B cell (primary cell): ENCODE results near the gene HTRA2. TPM values are rescaled to one million over a fixed set of nuclear protein-coding genes. Genes with fewer than 3 reads are reported as not detected.

Experiments used
- ATAC-seq: fragments of 200-7000 bp; cut with Tn5 transposase; one replicate; pipeline ENCODE4 v1.10.0; 2021; ENCODE audit warnings: low read depth, mild to moderate bottlenecking, moderate number of reproducible peaks, moderate library complexity
- CTCF ChIA-PET: fragments of 350-600 bp; sonication (Branson Sonifier 250); formaldehyde crosslinking; loops from one replicate; lab custom pipeline; 2021; ENCODE audit warnings: antibody characterized with exemption, inconsistent platforms; lab: Charles Lee
- POLR2A ChIA-PET: fragments of 350-600 bp; sonication (Branson Sonifier 250); formaldehyde crosslinking; loops from one replicate; lab custom pipeline; 2021; ENCODE audit warnings: antibody characterized with exemption; lab: Charles Lee
- DNase-seq: peaks from one replicate; pipeline ENCODE4 v3.0.0; 2013
- H2AFZ ChIP-seq: 2 replicates; pipeline ENCODE4 v1.6.1; 2012; ENCODE audit warnings: mild to moderate bottlenecking, low read depth, low read length; ENCODE audit not compliant: insufficient read depth, poor library complexity, severe bottlenecking
- H3K27ac ChIP-seq, 2 donors: 1 replicate in 1 of 2; 2 replicates in 1 of 2; pipeline ENCODE4 v1.5.1; 2012 to 2013; ENCODE audit warnings: low read length in 2 of 2, mild to moderate bottlenecking in 2 of 2, moderate library complexity in 1 of 2
- H3K27me3 ChIP-seq, 4 experiments: fragments of 200-600 bp in 1 of 4; sonication (generic) in 1 of 4; replicated peaks in 1 of 4; 1 replicate in 2 of 4; 2 replicates in 2 of 4; pipeline versions ENCODE4 v1.6.1 to v1.7.0; 2013 to 2016; ENCODE audit warnings: low read length in 3 of 4, mild to moderate bottlenecking in 2 of 4, mixed read lengths in 1 of 4, moderate library complexity in 1 of 4; ENCODE audit not compliant: insufficient read depth in 4 of 4, control insufficient read depth in 3 of 4; ENCODE audit errors: control extremely low read depth in 1 of 4
- H3K36me3 ChIP-seq, 2 experiments: replicated peaks in 1 of 2; 1 replicate in 1 of 2; 2 replicates in 1 of 2; pipeline versions ENCODE4 v1.6.1 to v1.7.1; 2013; ENCODE audit warnings: low read length in 1 of 2; ENCODE audit not compliant: insufficient read depth in 2 of 2, control insufficient read depth in 1 of 2; ENCODE audit errors: control extremely low read depth in 1 of 2, extremely low read depth in 1 of 2
- H3K4me1 ChIP-seq, 2 donors: fragments of 200-600 bp in 1 of 2; sonication (generic) in 1 of 2; 1 replicate in 1 of 2; 2 replicates in 1 of 2; pipeline versions ENCODE4 v1.5.1 to v1.6.1; 2013 to 2017; ENCODE audit warnings: low read length in 2 of 2; ENCODE audit not compliant: control insufficient read depth in 2 of 2, insufficient read depth in 2 of 2
- H3K4me2 ChIP-seq: replicated peaks from 2 replicates; pipeline ENCODE3; 2012; ENCODE audit warnings: mild to moderate bottlenecking, low read depth, low read length; ENCODE audit not compliant: poor library complexity, severe bottlenecking
- H3K4me3 ChIP-seq, 5 experiments: fragments of 200-600 bp in 1 of 5; sonication (generic) in 1 of 5; 1 replicate in 3 of 5; 2 replicates in 2 of 5; pipeline versions ENCODE4 v1.5.1 to v1.7.0; 2011 to 2016; ENCODE audit warnings: low read length in 4 of 5, mild to moderate bottlenecking in 4 of 5, low read depth in 2 of 5, control low read depth in 1 of 5, moderate library complexity in 1 of 5; ENCODE audit not compliant: insufficient read depth in 1 of 5; ENCODE audit errors: control extremely low read depth in 1 of 5, extremely low read depth in 1 of 5
- H3K79me2 ChIP-seq: fragments of 200-600 bp; sonication (generic); one replicate; pipeline ENCODE4 v1.6.0; 2016; ENCODE audit warnings: low read length; ENCODE audit not compliant: control insufficient read depth, insufficient read depth
- H3K9ac ChIP-seq: fragments of 200-600 bp; sonication (generic); 2 replicates; pipeline ENCODE4 v1.6.1; 2017; ENCODE audit warnings: mild to moderate bottlenecking, low read length, moderate library complexity
- H3K9me3 ChIP-seq, 3 donors: one replicate each; pipeline versions ENCODE4 v1.6.1 to v1.7.1; 2013; ENCODE audit warnings: low read length in 2 of 3; ENCODE audit not compliant: control insufficient read depth in 2 of 3, insufficient read depth in 1 of 3; ENCODE audit errors: control extremely low read depth in 1 of 3
- H4K20me1 ChIP-seq: 2 replicates; pipeline ENCODE4 v1.6.0; 2012; ENCODE audit warnings: mild to moderate bottlenecking, low read length; ENCODE audit not compliant: insufficient read depth, control insufficient read depth, poor library complexity, severe bottlenecking
- H3K27ac Mint-ChIP-seq: one replicate; pipeline ENCODE4 v1.8.0; 2021; ENCODE audit warnings: mixed read lengths
- H3K27me3 Mint-ChIP-seq: one replicate; pipeline ENCODE4 v1.8.0; 2021; ENCODE audit warnings: mixed read lengths
- H3K4me1 Mint-ChIP-seq: one replicate; pipeline ENCODE4 v1.8.0; 2021; ENCODE audit warnings: mixed read lengths
- H3K4me3 Mint-ChIP-seq: one replicate; pipeline ENCODE4 v1.8.0; 2021; ENCODE audit warnings: mixed read lengths
- H3K9me3 Mint-ChIP-seq: one replicate; pipeline ENCODE4 v1.8.0; 2022; ENCODE audit warnings: mixed read lengths; ENCODE audit not compliant: insufficient read depth
- EZH2 ChIP-seq: IDR thresholded peaks from 2 replicates; pipeline ENCODE4 v1.6.1; 2012; ENCODE audit warnings: borderline replicate concordance, low read depth, mild to moderate bottlenecking, moderate library complexity, low read length; ENCODE audit not compliant: insufficient read depth, poor library complexity, severe bottlenecking
- WGBS: methylation state at CpG from one replicate; pipeline ENCODE4 v1.1.5; 2013; ENCODE audit warnings: missing lambda C conversion rate; ENCODE audit not compliant: insufficient coverage; 5-methylcytosine and 5-hydroxymethylcytosine counted together
- intact Hi-C: fragments of 100-400 bp; cut with micrococcal nuclease; formaldehyde crosslinking; loops from one replicate; pipeline ENCODE4 v1.10.0; 2022
- polyA plus RNA-seq: library from polyadenylated mRNA; depleted of rRNA; stranded (reverse); fragments of >200 nt; gene quantifications from 2 replicates; pipeline ENCODE4 v1.2.3, GENCODE V29; 2012
- total RNA-seq, 2 donors: library from RNA; stranded (reverse); fragments of 120-200 nt in 1 of 2; gene quantifications; 1 replicate in 1 of 2; 2 replicates in 1 of 2; pipeline versions ENCODE4 v1.2.3 to v1.2.4, GENCODE V29; 2013 to 2022
- TF ChIP-seq, protein P1 (sequence below): fragments of 200-600 bp; IDR thresholded peaks from one replicate; pipeline ENCODE4 v1.8.0; 2022; ENCODE audit warnings: antibody characterized with exemption, mild to moderate bottlenecking

The HTRA2 gene
- total and polyA plus RNA-seq, 2 donors (not counting 1 experiment from before 2014, with no cell fraction given), result 52.8 to 111 TPM

DNA sequence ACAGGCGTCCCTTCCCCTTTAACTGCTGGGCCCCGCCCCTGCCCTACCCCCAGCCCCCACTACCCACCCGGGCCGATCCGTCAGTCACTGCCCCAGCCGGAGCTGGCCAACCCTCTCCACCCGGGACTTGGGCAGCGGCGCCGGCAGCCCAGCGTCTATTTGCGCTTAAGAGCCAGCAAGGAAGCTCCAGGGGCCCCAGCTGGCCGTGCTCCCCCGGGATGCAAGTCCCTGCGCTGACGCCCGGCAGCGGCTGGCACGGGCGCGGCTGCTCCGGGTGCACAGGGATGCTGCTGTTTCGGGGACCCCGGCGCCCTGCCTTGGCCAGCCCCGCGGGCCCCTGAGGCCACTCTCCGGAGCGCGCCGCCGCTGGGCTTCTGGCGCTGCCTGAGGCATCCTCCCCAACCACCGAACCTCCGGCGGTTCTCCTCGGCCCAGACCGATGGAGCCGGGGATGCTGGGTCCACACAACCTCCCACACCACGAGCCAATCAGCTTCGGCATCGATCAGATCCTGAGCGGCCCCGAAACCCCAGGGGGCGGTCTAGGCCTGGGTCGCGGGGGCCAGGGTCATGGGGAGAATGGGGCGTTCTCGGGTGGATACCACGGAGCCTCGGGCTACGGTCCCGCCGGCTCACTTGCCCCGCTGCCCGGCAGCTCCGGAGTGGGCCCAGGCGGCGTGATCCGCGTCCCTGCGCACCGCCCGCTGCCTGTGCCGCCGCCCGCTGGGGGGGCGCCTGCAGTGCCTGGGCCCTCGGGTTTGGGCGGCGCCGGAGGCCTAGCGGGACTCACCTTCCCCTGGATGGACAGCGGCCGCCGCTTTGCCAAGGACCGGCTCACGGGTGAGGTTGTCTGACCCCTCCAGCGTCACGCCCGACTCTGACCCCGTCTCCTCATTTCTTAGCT is 15.1 kb upstream of the HTRA2 start, which contains the start of gene TLX2:
Gene TLX2, plus strand, starts transcription at position 83 of the 903 bp plus-strand sequence. Its CDS starts 357 bp downstream, at position 440.
- peak within 1 kb of the TSS; percentile 67 for H3K9ac ChIP-seq
- TF ChIP-seq EZH2, result peak; percentile 98
- TF ChIP-seq, protein P1, sequence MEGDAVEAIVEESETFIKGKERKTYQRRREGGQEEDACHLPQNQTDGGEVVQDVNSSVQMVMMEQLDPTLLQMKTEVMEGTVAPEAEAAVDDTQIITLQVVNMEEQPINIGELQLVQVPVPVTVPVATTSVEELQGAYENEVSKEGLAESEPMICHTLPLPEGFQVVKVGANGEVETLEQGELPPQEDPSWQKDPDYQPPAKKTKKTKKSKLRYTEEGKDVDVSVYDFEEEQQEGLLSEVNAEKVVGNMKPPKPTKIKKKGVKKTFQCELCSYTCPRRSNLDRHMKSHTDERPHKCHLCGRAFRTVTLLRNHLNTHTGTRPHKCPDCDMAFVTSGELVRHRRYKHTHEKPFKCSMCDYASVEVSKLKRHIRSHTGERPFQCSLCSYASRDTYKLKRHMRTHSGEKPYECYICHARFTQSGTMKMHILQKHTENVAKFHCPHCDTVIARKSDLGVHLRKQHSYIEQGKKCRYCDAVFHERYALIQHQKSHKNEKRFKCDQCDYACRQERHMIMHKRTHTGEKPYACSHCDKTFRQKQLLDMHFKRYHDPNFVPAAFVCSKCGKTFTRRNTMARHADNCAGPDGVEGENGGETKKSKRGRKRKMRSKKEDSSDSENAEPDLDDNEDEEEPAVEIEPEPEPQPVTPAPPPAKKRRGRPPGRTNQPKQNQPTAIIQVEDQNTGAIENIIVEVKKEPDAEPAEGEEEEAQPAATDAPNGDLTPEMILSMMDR, result no peak
- H3K79me2 ChIP-seq, result no peaks in the 10 kb centered on the region
- H2AFZ ChIP-seq, result peak within 1 kb of the TSS; percentile 71
- peak within 1 kb of the TSS; percentile 96 for H3K4me2 ChIP-seq
- no peaks in the 10 kb centered on the region for H3K36me3 ChIP-seq
- peaks cover 0 to 31% (median 1%) of the 10 kb centered on the region in 3 donors for H3K9me3 ChIP-seq
- peaks cover 2 to 91% (median 64%) of the 10 kb centered on the region in 4 experiments for H3K27me3 ChIP-seq
- peak; percentile 65 for DNase-seq
- no peak within 1 kb of the TSS for H3K27ac ChIP-seq
- Mint-ChIP-seq H3K27ac (peak within 1 kb of the TSS; percentile 53), H3K4me1 (peaks cover 28% of the 10 kb centered on the region), H3K4me3 (peak within 1 kb of the TSS; percentile 82), H3K27me3 (peaks cover 64% of the 10 kb centered on the region), H3K9me3 (no peaks in the 10 kb centered on the region)
- peaks cover 6% of the 10 kb centered on the region for H4K20me1 ChIP-seq
- ATAC-seq, result peak; percentile 22
- POLR2A ChIA-PET, result interaction anchor here (0.5 to 1.7 kb wide), 3 partner anchors 15 to 54 kb away, joined by 3 to 8 read pairs (median 7); partner anchors contain the start of genes AUP1 and HTRA2
- peaks cover 36 to 50% of the 10 kb centered on the region in 2 donors for H3K4me1 ChIP-seq
- peak within 1 kb of the TSS in 3 of 5 experiments; percentile 28 to 68 (median 50) for H3K4me3 ChIP-seq
- intact Hi-C loops, result no loop called here
- CTCF ChIA-PET, result interaction anchor here (0.8 to 1.6 kb wide), 2 partner anchors 11 to 73 kb away, joined by 3 to 4 read pairs; no protein-coding TSS in a partner anchor
- 3% methylated on average over 73 of the region's 82 CpGs for WGBS
